Placental epithelial cell (primary cell): ENCODE data around the gene COX20. TPM values are rescaled to one million over a fixed set of nuclear protein-coding genes. Genes with fewer than 3 reads are reported as not detected.

Experiments used
- total RNA-seq: library from RNA; depleted of rRNA; stranded (reverse); fragments of >200 nt; gene quantifications from 2 replicates; pipeline ENCODE4 v1.2.3, GENCODE V29; 2012

COX20 gene, protein sequence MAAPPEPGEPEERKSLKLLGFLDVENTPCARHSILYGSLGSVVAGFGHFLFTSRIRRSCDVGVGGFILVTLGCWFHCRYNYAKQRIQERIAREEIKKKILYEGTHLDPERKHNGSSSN
- total RNA-seq, result 16.5 and 22.6 TPM in 2 replicates

DNA sequence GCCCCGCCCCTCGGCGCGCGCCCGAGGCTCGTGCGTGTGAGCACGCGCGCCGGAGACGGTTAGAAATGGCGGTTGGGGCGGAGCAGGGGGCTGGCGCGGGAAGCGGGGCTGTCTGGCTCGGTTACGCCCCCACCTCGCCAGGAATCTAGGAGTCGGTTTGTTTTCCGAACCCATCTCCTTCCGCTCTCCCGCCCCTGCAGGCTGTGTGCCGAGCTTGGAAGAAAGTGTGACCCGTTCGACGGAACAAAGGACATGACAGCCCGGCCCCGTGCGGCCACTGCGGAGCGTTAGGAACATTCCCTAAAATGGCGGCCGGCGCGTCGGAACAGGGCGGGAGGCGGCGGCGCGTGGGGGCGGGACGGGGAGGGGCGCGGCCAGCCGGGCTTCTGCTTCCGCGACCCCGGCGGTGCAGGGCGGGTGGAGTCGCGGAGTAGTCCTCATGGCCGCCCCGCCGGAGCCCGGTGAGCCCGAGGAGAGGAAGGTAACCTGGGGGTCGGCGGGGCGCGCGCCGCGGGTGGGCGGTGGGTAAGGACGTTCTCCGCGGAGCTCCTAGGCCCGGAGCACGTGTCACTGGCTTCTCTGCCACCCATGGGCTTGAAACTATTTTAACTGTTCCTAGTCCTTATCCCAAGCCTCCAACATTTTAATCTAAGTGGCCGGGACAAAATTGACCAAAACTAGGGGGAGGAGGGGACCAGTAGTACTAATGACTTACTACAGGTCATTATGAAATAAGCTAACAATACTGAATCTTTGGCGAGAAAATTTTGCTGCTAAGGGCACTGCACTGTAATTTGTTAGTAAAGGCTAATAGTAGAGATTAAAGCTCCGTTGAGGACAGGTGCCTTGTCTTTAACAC lies at the start of gene COX20:
TSS of gene COX20 (plus strand) at position 383 of the 859 bp plus-strand sequence. CDS start at position 440, 57 bp downstream.

DNA sequence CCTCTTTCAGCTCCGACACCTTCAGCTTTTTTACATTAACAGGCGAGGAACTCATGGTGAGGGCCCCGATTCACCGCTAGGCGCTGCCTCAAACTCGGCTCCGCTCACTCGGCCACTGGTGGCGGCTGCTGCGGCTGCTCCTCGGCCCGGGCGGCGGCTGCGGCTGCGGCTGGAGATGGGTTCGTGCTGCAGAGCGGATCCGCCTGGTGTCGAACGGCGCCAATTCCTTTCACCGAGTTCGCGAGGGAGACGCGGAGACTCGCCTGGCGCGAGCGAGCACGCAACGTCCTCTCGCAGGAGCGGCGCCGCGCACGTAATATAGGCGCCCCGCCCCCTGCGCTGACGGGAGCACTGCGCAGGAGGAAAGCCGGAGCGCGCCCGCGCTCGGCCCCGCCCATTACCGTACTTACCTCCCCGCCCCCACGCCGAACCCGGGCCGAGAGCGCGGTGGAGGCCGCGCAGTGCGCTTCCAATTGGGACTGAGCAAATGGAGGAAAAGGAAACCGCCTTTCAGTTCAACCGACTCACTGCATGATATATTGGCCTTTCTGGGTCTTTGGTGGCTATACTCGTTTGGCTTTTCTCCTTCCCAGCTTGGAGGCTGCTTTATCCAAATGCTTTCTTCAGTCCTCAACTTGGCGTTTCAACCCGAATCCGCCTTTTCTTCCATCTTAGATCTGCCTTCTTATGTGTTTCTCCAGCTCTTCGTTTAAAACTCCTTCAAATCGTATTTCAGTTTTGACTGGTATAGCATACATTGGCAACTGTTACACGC lies 29.0 kb downstream of the COX20 start, which contains the start of gene HNRNPU:
TSS of gene HNRNPU (minus strand) at position 291 of the 775 bp plus-strand sequence. CDS start at position 55, 236 bp downstream.

Other genes with a start within 250 kb of the COX20 start
- 67.9 and 154 TPM in 2 replicates for gene DESI2, start 182.5 kb upstream of the COX20 start, total RNA-seq
- gene HNRNPU, start 28.9 kb downstream of the COX20 start, total RNA-seq, result 211 and 222 TPM in 2 replicates